Activated naive CD8-positive, alpha-beta T cell treated with anti-CD3 and anti-CD28 coated beads, Interleukin-2, amount 10 ng/mL, durations not matched to agents 7 days and 5 days (primary cell): ENCODE data around the gene NCBP3. TPM values are rescaled to one million over a fixed set of nuclear protein-coding genes. Genes with fewer than 3 reads are reported as not detected.
A peak's percentile ranks its signal among the peaks of the same experiment; 100 is the strongest.

Experiments used
- ATAC-seq: fragments of 150-1000 bp; cut with Tn5 transposase; one replicate; pipeline ENCODE4 v1.10.0; 2021; ENCODE audit warnings: low read depth, moderate library complexity
- POLR2A ChIA-PET: fragments of 350-600 bp; sonication (Branson Sonifier 250); formaldehyde crosslinking; loops from one replicate; lab custom pipeline; 2021; ENCODE audit warnings: antibody characterized with exemption; lab: Charles Lee
- DNase-seq: peaks from one replicate; pipeline ENCODE4 v3.0.0; 2021
- H3K27ac Mint-ChIP-seq: one replicate; pipeline ENCODE4 v1.8.0; 2022; ENCODE audit warnings: mild to moderate bottlenecking, mixed read lengths
- H3K27me3 Mint-ChIP-seq: one replicate; pipeline ENCODE4 v1.8.0; 2022; ENCODE audit warnings: mild to moderate bottlenecking, moderate library complexity, mixed read lengths
- H3K36me3 Mint-ChIP-seq: one replicate; pipeline ENCODE4 v1.8.0; 2021; ENCODE audit warnings: mild to moderate bottlenecking, mixed read lengths
- H3K4me1 Mint-ChIP-seq: one replicate; pipeline ENCODE4 v1.8.0; 2021; ENCODE audit warnings: mixed read lengths
- H3K4me3 Mint-ChIP-seq: one replicate; pipeline ENCODE4 v1.8.0; 2022; ENCODE audit warnings: mild to moderate bottlenecking, moderate library complexity, mixed read lengths
- H3K9me3 Mint-ChIP-seq: one replicate; pipeline ENCODE4 v1.8.0; 2021; ENCODE audit warnings: mixed read lengths
- total RNA-seq, 2 experiments: library from RNA; stranded (reverse); gene quantifications; one replicate each; pipeline ENCODE4 v1.2.3, GENCODE V29; 2021

NCBP3 gene
- total RNA-seq, 2 experiments from 2014 or later, result 48.3 to 53.1 TPM

- H3K9me3 Mint-ChIP-seq, result no peaks in the 10 kb centered on the region
- POLR2A ChIA-PET, result no interaction called here
- DNase-seq, result no peak
- no peak for ATAC-seq
- H3K27me3 Mint-ChIP-seq, result no peaks in the 10 kb centered on the region
- H3K4me3 Mint-ChIP-seq, result no peak overlapping the region
- peaks cover 5% of the 10 kb centered on the region for H3K4me1 Mint-ChIP-seq
- H3K36me3 Mint-ChIP-seq, result peaks cover 31% of the 10 kb centered on the region
- no peak overlapping the region for H3K27ac Mint-ChIP-seq
Observed at GRCh38 chr17:3810019-3810418, 36.0 kb downstream of the NCBP3 start.

- POLR2A ChIA-PET, result no interaction called here
- no peak for DNase-seq
- peaks cover 10% of the 10 kb centered on the region for H3K4me1 Mint-ChIP-seq
- H3K27ac Mint-ChIP-seq, result no peak overlapping the region
- no peaks in the 10 kb centered on the region for H3K9me3 Mint-ChIP-seq
- H3K36me3 Mint-ChIP-seq, result peaks cover 28% of the 10 kb centered on the region
- no peaks in the 10 kb centered on the region for H3K27me3 Mint-ChIP-seq
- H3K4me3 Mint-ChIP-seq, result no peak overlapping the region
- ATAC-seq, result no peak
Observed at GRCh38 chr17:3809135-3809534, 36.9 kb downstream of the NCBP3 start.

- Mint-ChIP-seq H3K27me3 (no peaks in the 10 kb centered on the region), H3K4me3 (no peak overlapping the region), H3K4me1 (peaks cover 12% of the 10 kb centered on the region), H3K9me3 (no peaks in the 10 kb centered on the region), H3K36me3 (peaks cover 28% of the 10 kb centered on the region), H3K27ac (no peak overlapping the region)
- DNase-seq, result no peak
- POLR2A ChIA-PET, result no interaction called here
- no peak for ATAC-seq
Observed at GRCh38 chr17:3808701-3809100, 37.3 kb downstream of the NCBP3 start.

- no peak overlapping the region for H3K4me3 Mint-ChIP-seq
Observed at GRCh38 chr17:3805581-3805980, 40.5 kb downstream of the NCBP3 start.

GRCh38 chr17:3804503-3804931 is 41.5 kb downstream of the NCBP3 start:
- DNase-seq, result no peak
- no peaks in the 10 kb centered on the region for H3K27me3 Mint-ChIP-seq
- peaks cover 18% of the 10 kb centered on the region for H3K36me3 Mint-ChIP-seq
- no peak overlapping the region for H3K4me3 Mint-ChIP-seq
- H3K9me3 Mint-ChIP-seq, result no peaks in the 10 kb centered on the region
- POLR2A ChIA-PET, result no interaction called here
- H3K4me1 Mint-ChIP-seq, result peaks cover 20% of the 10 kb centered on the region
- no peak overlapping the region for H3K27ac Mint-ChIP-seq
- ATAC-seq, result peak; percentile 72

More at GRCh38 chr17:3805581-3805980, 40.5 kb downstream of the NCBP3 start:
- H3K9me3 Mint-ChIP-seq, result no peaks in the 10 kb centered on the region
- DNase-seq, result no peak
- no peaks in the 10 kb centered on the region for H3K27me3 Mint-ChIP-seq
- H3K4me1 Mint-ChIP-seq, result peaks cover 18% of the 10 kb centered on the region
- ATAC-seq, result no peak
- POLR2A ChIA-PET, result no interaction called here
- peaks cover 20% of the 10 kb centered on the region for H3K36me3 Mint-ChIP-seq
- H3K27ac Mint-ChIP-seq, result no peak overlapping the region

GRCh38 chr17:3803308-3803640 is 42.8 kb downstream of the NCBP3 start:
- POLR2A ChIA-PET, result no interaction called here
- Mint-ChIP-seq H3K9me3 (no peaks in the 10 kb centered on the region), H3K27ac (no peak overlapping the region), H3K4me3 (no peak overlapping the region), H3K27me3 (peaks cover 2% of the 10 kb centered on the region), H3K36me3 (peaks cover 12% of the 10 kb centered on the region), H3K4me1 (peaks cover 22% of the 10 kb centered on the region)
- DNase-seq (no peak), ATAC-seq (no peak)

- POLR2A ChIA-PET, result no interaction called here
- no peak overlapping the region for H3K4me3 Mint-ChIP-seq
- H3K27me3 Mint-ChIP-seq, result peaks cover 2% of the 10 kb centered on the region
- peaks cover 9% of the 10 kb centered on the region for H3K36me3 Mint-ChIP-seq
- ATAC-seq, result no peak
- H3K27ac Mint-ChIP-seq, result no peak overlapping the region
- H3K4me1 Mint-ChIP-seq, result peaks cover 25% of the 10 kb centered on the region
- no peaks in the 10 kb centered on the region for H3K9me3 Mint-ChIP-seq
- DNase-seq, result no peak
Observed at GRCh38 chr17:3802461-3803307, 43.4 kb downstream of the NCBP3 start.

- ATAC-seq (no peak), DNase-seq (no peak)
- peaks cover 2% of the 10 kb centered on the region for H3K36me3 Mint-ChIP-seq
- no peaks in the 10 kb centered on the region for H3K9me3 Mint-ChIP-seq
- H3K27ac Mint-ChIP-seq, result no peak overlapping the region
- H3K4me1 Mint-ChIP-seq, result peaks cover 29% of the 10 kb centered on the region
- H3K27me3 Mint-ChIP-seq, result peaks cover 4% of the 10 kb centered on the region
- no peak overlapping the region for H3K4me3 Mint-ChIP-seq
- POLR2A ChIA-PET, result no interaction called here
Observed at GRCh38 chr17:3801792-3802191, 44.3 kb downstream of the NCBP3 start.

- ATAC-seq, result no peak
- Mint-ChIP-seq H3K4me1 (peaks cover 34% of the 10 kb centered on the region), H3K27me3 (peaks cover 4% of the 10 kb centered on the region), H3K36me3 (peaks cover 2% of the 10 kb centered on the region), H3K27ac (no peak overlapping the region), H3K9me3 (no peaks in the 10 kb centered on the region), H3K4me3 (no peak overlapping the region)
- POLR2A ChIA-PET, result interaction anchor here (0.9 kb wide), 1 partner anchor 44 kb away, joined by 3 read pairs; no protein-coding TSS in a partner anchor
- DNase-seq, result no peak
Observed at GRCh38 chr17:3801347-3801746, 44.7 kb downstream of the NCBP3 start.

GRCh38 chr17:3800362-3801271 is 45.4 kb downstream of the NCBP3 start, which contains the start of gene ITGAE:
ITGAE (minus strand) TSS chr17:3801188; CDS start chr17:3801144, 44 bp downstream.
- Mint-ChIP-seq H3K27ac (no peak within 1 kb of the TSS), H3K4me1 (peaks cover 41% of the 10 kb centered on the region), H3K36me3 (no peaks in the 10 kb centered on the region), H3K27me3 (peaks cover 4% of the 10 kb centered on the region), H3K4me3 (no peak within 1 kb of the TSS), H3K9me3 (no peaks in the 10 kb centered on the region)
- ATAC-seq, result no peak
- DNase-seq, result no peak
- POLR2A ChIA-PET, result interaction anchor here (0.9 kb wide), 1 partner anchor 45 kb away, joined by 3 read pairs; no protein-coding TSS in a partner anchor

DNA sequence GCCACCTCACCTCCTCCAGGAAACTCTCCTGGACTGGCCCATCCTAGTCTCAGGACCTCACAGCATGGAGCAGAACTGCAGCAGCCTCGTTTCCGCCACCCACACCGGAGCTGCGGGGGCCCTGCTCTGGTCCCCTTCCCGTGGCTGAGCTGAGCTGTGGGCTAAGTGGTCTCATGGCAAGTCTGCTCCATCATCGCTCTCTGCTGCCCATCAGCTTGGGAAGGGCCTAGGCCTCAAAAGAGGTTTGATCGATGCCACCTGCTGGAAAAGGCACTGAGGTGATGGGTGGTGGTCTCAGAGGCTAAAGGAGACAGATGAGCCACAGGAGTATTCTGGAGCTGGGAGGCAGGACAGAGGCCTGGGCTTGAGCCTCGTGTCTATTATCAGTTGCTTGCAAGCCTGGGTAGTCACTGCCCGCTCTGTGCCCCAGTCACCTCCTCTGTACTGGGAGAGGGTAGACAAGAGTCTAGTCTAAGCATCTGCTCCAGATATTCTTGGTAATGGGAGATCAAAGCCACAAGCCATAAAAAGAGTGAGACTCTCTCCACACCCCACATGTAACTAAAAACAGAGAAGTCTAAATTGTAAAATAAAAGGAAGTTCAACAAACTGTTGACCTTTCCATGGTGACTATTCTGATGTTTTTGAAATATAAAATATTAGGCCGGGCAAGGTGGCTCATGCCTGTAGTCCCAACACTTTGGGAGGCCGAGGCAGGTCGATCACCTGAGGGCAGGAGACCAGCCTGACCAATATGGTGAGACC is 46.7 kb downstream of the NCBP3 start:
- H3K9me3 Mint-ChIP-seq, result no peaks in the 10 kb centered on the region
- H3K4me3 Mint-ChIP-seq, result no peak overlapping the region
- peaks cover 47% of the 10 kb centered on the region for H3K4me1 Mint-ChIP-seq
- no peaks in the 10 kb centered on the region for H3K36me3 Mint-ChIP-seq
- peaks cover 4% of the 10 kb centered on the region for H3K27me3 Mint-ChIP-seq
- POLR2A ChIA-PET, result interaction anchor here (0.6 kb wide), 1 partner anchor 106 kb away, joined by 3 read pairs; no protein-coding TSS in a partner anchor
- ATAC-seq, result no peak
- no peak for DNase-seq
- H3K27ac Mint-ChIP-seq, result no peak overlapping the region

DNA sequence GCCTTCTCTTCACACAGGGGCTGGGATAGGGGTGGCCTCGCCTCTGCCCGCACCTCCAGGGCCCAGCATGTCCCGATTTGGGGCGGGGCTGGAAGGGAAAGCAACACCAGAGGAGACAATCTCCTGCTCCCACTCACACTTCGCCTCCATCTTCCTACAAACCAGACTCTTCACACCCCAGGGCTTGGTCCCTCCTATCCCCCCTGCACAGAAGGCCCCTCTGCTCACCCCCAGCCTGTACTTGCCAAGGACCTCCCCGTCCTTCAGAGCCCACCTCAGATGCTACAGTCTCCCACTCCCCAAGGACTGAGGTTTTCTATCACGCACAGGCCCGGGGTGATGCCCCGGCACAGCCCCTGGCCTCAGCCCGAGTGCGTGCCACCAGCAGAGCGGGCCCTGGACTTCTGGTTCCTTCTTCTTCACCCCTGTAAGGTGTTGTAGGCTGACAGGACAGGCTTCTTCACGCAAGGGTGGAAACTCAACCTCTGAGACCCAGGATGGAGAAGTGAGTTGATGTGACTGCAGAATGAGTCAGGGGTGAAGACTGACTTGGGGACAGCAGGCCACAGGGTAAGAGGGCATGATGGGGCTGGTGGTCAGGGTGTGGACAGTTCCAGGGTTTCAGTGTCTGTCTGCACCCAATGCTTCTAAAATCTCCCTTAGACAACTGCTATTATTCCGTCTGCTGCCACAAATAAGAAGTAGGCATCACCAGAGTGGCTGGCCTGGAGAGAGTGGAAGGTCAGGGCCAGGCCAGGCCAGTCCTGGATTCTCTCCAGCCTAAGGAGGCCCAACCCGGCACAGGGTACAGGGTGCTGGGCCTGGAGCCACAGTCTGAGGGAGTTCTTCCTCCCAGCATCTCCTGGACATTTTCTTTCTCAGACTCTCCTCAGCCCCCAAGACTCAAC is 47.5 kb downstream of the NCBP3 start:
- peaks cover 4% of the 10 kb centered on the region for H3K27me3 Mint-ChIP-seq

More for the DNA sequence above, 47.5 kb downstream of the NCBP3 start:
- Mint-ChIP-seq H3K36me3 (no peaks in the 10 kb centered on the region), H3K27ac (peak overlapping the region; percentile 69), H3K9me3 (no peaks in the 10 kb centered on the region), H3K4me3 (no peak overlapping the region), H3K4me1 (peaks cover 42% of the 10 kb centered on the region)
- ATAC-seq (no peak), DNase-seq (no peak)
- POLR2A ChIA-PET, result interaction anchor here (0.6 kb wide), 1 partner anchor 29 kb away, joined by 4 read pairs; no protein-coding TSS in a partner anchor
